GM18870 (cell line): ENCODE data around the gene FMNL2.

Source experiments
- ATAC-seq: cut with Tn5 transposase; IDR thresholded peaks from one replicate; pipeline ENCODE4 v1.9.1; 2021; ENCODE audit warnings: moderate library complexity; ENCODE audit not compliant: unreplicated experiment

The FMNL2 gene

GRCh38 chr2:152489364-152489763 is 154.4 kb downstream of the FMNL2 start:
- ATAC-seq, result no peak

- ATAC-seq, result no peak
Measured at GRCh38 chr2:152490686-152491455, 155.9 kb downstream of the FMNL2 start.

DNA sequence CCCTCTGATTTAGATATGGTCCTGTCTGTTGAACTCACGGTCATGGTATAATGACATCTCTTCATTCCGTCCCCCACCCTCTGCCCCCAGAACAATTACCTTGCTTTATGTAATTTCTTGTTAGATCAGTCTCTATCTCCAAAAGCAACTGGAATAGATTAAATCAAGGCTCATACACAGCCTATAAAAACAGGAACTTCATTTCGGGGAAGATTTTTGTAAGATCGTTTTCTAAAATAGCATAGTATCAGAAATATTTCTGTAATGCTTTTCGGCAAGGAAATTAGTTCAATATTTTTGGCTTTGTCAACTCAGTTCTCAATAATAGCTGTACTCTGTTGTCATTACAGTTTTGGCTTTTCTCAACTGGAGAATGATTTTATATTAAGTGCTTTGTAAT is 157.2 kb downstream of the FMNL2 start:
- ATAC-seq, result no peak

GRCh38 chr2:152492911-152493310 is 157.9 kb downstream of the FMNL2 start:
- ATAC-seq, result no peak

DNA sequence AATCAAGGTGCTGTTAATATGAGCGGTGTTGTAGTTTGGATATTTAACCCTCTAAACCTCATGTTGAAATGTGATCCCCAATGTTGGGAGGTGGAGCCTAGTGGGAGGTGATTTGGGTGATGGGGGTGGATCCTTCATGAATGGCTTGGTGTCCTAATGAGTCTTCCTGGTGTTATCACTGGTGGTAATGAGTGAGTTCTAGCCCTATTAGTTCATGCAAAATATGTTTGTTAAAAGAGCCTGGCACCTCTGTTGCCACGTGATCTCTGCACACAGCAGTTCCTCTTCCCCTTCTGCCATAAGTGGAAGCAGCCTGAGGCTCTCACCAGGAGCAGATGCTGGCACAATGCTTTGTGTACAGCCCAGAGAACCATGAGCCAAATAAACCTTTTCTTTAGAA is 158.4 kb downstream of the FMNL2 start:
- no peak for ATAC-seq

DNA sequence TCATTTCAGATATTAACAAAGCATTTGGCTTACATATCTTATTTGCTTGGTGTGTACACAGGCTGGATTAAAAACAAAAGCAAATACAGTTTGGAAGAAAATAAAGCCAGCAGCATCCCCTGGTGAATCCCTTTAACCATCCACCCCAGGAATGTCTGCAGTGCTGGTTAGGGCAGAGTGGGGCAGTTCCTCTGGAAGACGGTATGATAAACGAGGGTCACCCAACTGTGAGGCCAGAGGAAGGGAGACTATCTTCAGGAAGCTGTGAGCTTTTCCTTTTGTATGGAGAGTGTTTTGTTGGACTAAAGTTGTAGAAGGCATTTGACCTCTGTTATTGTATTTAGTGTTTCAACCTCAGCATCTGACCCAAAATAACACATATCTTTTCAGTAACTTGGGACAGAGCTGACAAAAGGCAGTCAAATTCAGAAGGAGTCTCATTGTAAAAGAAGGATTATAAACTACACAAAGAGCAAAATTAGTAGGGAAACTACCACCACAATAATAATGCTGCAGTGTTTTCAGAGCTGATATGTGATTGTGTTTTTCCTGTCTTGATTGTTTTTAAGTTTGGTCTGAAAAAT is 159.1 kb downstream of the FMNL2 start:
- no peak for ATAC-seq

DNA sequence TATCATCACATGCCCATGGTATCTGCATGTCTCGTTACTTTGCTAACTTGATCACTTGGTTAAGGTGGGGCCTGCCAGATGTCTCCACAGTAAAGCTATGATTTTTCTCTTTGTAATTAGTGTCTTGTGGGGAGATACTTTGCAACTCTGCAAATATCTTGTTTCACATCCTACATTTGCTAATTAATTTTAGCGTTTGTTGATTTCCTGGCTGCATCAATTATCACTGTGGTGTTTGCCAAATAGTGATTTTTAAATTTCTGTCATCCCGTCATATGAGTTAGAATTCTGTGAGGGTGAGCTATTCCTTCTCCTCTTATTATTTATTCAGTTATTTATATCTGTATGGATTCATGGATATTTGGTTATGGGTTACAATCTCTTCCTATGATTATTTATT is 161.4 kb downstream of the FMNL2 start:
- no peak for ATAC-seq

DNA sequence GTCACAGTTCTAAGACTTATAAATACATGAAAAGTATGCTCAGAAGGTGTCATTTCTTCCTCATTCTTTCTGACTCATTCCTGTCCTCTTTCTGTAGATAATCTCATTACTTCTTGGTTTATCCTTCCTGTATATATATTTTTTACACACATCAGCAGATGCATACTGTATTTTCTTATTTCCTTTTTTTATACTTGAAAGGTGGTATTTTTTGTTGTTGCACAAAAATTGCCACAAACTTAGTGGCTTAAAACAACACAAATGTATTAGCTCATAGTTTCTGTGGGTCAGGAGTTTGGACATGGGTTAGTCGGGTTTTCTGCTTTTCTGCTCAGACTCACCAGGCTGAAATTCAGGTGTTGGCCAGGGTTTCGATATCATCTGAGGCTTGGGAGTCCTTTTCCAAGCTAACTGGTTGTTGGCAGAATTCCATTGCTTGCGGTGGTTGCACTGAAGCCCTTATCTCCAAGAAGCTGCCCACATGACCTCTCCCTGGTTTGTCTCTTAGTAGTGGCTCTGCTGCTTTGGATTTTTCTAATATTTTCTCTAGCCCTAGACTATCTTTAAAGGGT is 162.6 kb downstream of the FMNL2 start:
- ATAC-seq, result peak; percentile 74

DNA sequence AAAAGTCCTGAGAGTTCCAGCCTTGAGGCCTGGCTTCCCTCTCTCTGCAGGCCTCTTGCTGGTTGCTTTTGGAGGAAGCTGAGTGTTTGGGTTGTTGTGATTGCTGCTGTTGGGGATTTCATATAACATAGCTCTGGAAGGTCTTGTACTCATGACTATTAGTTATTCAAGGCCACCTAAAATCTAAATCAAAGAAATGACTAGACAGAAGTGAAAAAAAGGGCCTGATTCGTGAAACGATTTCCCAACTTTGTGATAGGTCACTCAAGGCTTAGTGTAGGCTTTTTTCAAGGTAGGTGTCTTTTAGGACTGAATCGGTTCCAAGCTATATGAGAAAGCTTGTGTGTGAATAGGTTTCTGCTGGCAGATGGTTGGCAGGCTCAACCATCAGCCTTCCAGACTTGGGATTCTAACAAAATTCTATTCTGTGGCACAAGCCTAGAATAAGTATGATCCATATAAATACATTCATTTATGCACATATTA is 164.4 kb downstream of the FMNL2 start:
- ATAC-seq, result no peak

- no peak for ATAC-seq
Measured at GRCh38 chr2:152499896-152500735, 165.1 kb downstream of the FMNL2 start.

- no peak for ATAC-seq
Measured at GRCh38 chr2:152500772-152501171, 165.8 kb downstream of the FMNL2 start.

DNA sequence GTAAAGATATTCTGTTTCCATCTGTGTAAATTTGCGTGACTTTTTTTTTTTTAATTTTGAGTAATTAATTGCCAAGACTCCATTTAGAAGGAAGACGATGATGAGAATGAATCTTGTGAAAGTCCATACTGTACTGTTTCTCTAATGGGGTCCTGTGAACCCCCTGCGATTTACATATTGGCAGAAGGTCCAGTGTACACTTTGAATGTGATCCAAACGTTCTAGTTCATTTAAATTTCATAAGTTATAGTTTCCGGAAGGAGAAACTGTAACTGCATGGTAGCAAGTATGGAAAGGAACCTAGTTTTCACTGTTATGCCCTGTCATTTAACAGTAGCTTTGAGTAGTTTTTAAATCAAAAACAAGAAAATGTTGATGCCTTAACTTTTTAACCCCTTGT is 166.7 kb downstream of the FMNL2 start:
- ATAC-seq, result no peak

- ATAC-seq, result no peak
Measured at GRCh38 chr2:152504618-152505017, 169.6 kb downstream of the FMNL2 start.

DNA sequence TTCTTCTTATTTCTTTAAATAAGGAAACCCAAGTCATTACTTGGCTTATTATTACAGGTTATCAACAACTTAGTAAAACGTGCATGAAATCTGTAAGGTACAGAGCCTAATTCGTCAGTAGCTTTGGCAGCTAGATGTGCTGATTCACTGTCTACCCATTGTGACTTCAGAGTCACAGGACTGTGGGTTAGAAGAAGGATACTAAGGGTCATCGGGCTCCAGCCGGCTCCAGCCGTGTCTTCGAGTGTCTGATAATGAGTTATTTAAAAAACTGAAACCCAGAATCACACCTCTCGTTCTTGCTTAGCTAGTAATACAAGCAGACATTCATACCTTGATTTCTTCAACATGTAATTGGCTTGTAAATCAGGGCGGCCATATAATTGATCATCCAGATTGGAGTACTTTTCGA is 170.5 kb downstream of the FMNL2 start:
- no peak for ATAC-seq

DNA sequence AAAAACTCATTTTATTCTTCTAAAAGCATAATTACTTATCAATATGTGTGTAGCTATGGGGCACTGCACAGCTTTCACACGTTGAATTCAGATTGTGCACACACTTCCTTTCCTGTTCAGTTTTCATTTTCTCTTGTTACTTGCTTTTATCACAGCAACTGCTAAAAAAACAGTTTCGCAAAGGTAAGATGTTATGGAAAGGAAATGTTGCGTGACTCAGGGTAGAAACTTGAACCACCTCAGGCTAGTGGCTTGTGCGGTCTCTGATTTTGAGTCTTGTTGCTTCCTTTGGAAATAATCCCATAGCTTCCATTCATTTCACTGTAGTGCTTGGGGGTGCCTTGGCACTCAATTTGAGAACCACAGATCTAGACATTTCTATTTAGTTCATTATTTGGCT is 171.9 kb downstream of the FMNL2 start:
- peak; percentile 43 for ATAC-seq

DNA sequence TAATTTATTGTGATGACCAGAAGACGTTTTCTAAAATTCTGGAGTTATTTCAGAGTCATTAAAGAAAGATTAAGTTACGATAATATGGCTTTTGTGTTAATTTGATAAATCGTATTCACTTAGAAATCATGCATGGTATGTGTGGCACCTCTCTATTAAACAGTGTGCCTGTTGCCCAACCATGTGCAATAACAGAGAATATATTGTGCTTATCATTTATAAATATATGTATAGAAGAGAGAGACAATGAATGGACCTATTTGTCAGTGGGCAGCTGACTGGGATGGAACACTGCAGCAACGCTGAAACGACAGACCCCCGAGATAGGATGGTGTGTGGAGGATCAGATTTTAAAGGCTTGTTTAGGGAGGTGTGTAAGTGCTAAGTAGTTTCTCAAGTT is 172.9 kb downstream of the FMNL2 start:
- no peak for ATAC-seq

DNA sequence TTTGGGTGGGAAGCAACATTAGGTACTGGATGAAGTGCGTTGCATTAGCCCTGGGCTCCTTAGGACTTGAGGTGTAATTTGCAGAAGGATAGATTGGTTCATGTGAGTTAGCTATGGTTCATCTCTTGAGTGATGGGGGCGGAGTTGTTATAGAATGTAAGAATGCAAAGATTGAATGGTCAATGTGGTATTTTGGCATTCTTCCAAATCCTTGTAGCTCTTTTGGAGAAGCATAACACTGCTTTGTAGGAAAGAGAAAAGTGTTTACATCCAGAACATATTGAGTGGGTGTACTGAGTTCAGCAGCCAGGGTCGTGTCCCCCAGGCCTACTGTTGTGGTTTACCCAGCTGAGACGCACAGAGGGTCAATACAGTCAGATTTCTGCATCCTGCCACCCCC is 173.5 kb downstream of the FMNL2 start:
- no peak for ATAC-seq

- ATAC-seq, result no peak
Measured at GRCh38 chr2:152509772-152510491, 175.0 kb downstream of the FMNL2 start.

GRCh38 chr2:152510621-152511020 is 175.6 kb downstream of the FMNL2 start:
- ATAC-seq, result no peak

DNA sequence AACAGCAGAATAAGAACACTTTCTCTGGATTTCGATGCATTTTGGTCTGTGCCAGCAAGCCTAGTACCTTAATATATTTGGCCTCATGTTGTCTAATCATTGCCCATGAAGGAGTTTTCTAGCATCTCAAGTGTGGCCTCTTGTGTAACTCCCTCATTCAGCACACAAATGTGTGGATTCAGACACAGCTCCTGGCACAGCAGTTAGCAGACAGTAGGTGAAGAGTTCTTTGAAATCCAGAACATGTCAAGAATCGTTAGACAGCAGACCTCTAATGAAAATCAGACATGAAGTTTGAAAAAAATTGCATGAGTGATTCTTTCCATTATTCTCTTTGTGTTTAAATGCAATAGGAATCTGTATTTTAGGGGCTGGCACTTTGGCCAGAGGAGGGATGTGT is 177.0 kb downstream of the FMNL2 start:
- ATAC-seq, result no peak

- no peak for ATAC-seq
Measured at GRCh38 chr2:152513029-152513428, 178.1 kb downstream of the FMNL2 start.
